Esophagus muscularis mucosa (tissue), 4 donors: ENCODE data around the gene LRRC53. TPM values are rescaled to one million over a fixed set of nuclear protein-coding genes. Genes with fewer than 3 reads are reported as not detected.

Experiments
- DNase-seq: peaks from one replicate; pipeline ENCODE4 v3.0.0-alpha.2; 2017; ENCODE audit errors: extremely low spot score
- H3K27ac ChIP-seq, 4 donors: fragments of 200-600 bp; sonication (generic); replicated peaks in 1 of 4; 1 replicate in 3 of 4; 2 replicates in 1 of 4; pipeline ENCODE4 v1.5.1; 2016 to 2019; ENCODE audit warnings: mild to moderate bottlenecking in 1 of 4
- H3K27me3 ChIP-seq, 4 donors: fragments of 200-600 bp; sonication (generic); one replicate each; pipeline versions ENCODE4 v1.5.1 to v1.6.0; 2016 to 2019
- H3K36me3 ChIP-seq, 4 donors: fragments of 200-600 bp; sonication (generic); one replicate each; pipeline ENCODE4 v1.5.1; 2016 to 2019
- H3K4me1 ChIP-seq, 4 donors: fragments of 200-600 bp; sonication (generic); one replicate each; pipeline ENCODE4 v1.5.1; 2016 to 2019
- H3K4me3 ChIP-seq, 4 donors: fragments of 200-600 bp; sonication (generic); 1 replicate in 2 of 4; 2 replicates in 2 of 4; pipeline ENCODE4 v1.5.1; 2016 to 2019; ENCODE audit warnings: mild to moderate bottlenecking in 4 of 4, moderate library complexity in 1 of 4
- H3K9me3 ChIP-seq, 4 donors: fragments of 200-600 bp; sonication (generic); 1 replicate in 3 of 4; 2 replicates in 1 of 4; pipeline ENCODE4 v1.5.1; 2016 to 2019
- EP300 ChIP-seq: sonication (generic); formaldehyde crosslinking; IDR thresholded peaks from one replicate; pipeline ENCODE4 v1.6.1; 2017; ENCODE audit warnings: antibody characterized with exemption
- POLR2A ChIP-seq: fragments of 450-650 bp; IDR thresholded peaks from one replicate; pipeline ENCODE4 v1.6.1; 2017; ENCODE audit warnings: antibody characterized with exemption, moderate library complexity, mild to moderate bottlenecking, low read depth
- POLR2AphosphoS5 ChIP-seq, 2 donors: sonication (generic); formaldehyde crosslinking; IDR thresholded peaks; one replicate each; pipeline ENCODE4 v1.6.1; 2017; ENCODE audit warnings: antibody characterized with exemption in 2 of 2
- WGBS: methylation state at CpG from one replicate; pipeline ENCODE4 v1.1.5; 2018; 5-methylcytosine and 5-hydroxymethylcytosine counted together
- intact Hi-C: fragments of 100-400 bp; cut with DNase I; formaldehyde crosslinking; loops from one replicate; pipeline ENCODE4 v1.15.1; 2023
- total RNA-seq, 4 donors: library from RNA; depleted of rRNA; stranded (reverse); fragments of >200 nt; gene quantifications; one replicate each; pipeline versions ENCODE4 v1.1.0 to v1.2.1, GENCODE V29; 2016
- TF ChIP-seq, protein P1 (sequence below), 3 experiments: fragments of 200-600 bp in 2 of 3; fragments of 450-650 bp in 1 of 3; sonication (generic) in 2 of 3; IDR thresholded peaks; one replicate each; pipeline ENCODE4 v1.5.1; 2017 to 2019; ENCODE audit warnings: antibody characterized with exemption in 3 of 3, mild to moderate bottlenecking in 2 of 3, moderate library complexity in 1 of 3

Gene LRRC53
- total RNA-seq, 4 donors from 2014 or later = under 0.01 TPM; not detected in 3

DNA sequence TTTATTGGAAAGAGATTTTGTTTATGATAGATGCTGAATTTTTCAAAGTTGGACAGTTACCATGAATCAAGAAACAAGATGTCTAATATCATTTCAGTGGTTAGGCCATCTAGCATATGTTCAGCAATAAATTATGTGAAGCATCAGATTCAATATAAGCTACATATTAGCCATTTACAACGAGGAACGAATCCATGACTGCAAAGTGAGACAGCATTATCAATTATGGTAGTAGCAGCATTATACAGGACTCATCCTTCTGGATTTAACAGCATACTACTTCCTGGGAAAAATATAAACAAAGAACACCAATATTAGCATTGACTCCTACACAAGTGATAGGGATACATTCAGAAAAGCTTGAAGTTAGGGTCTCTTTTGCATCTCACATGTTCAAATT is 59.1 kb downstream of the LRRC53 start:
- intact Hi-C loops = no loop called here
- H3K27me3 ChIP-seq = no peaks in the 10 kb centered on the region
- H3K36me3 ChIP-seq = no peaks in the 10 kb centered on the region
- no peaks in the 10 kb centered on the region for H3K4me1 ChIP-seq
- 63% methylated on average over 2 of the region's 2 CpGs for WGBS
- H3K27ac ChIP-seq = no peak overlapping the region
- no peaks in the 10 kb centered on the region for H3K9me3 ChIP-seq
- TF ChIP-seq, protein P1, sequence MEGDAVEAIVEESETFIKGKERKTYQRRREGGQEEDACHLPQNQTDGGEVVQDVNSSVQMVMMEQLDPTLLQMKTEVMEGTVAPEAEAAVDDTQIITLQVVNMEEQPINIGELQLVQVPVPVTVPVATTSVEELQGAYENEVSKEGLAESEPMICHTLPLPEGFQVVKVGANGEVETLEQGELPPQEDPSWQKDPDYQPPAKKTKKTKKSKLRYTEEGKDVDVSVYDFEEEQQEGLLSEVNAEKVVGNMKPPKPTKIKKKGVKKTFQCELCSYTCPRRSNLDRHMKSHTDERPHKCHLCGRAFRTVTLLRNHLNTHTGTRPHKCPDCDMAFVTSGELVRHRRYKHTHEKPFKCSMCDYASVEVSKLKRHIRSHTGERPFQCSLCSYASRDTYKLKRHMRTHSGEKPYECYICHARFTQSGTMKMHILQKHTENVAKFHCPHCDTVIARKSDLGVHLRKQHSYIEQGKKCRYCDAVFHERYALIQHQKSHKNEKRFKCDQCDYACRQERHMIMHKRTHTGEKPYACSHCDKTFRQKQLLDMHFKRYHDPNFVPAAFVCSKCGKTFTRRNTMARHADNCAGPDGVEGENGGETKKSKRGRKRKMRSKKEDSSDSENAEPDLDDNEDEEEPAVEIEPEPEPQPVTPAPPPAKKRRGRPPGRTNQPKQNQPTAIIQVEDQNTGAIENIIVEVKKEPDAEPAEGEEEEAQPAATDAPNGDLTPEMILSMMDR (IDR thresholded peaks at IDR 0.05) = no peak
- TF ChIP-seq EP300 (no peak), POLR2A (no peak), POLR2AphosphoS5 (IDR thresholded peaks at IDR 0.05) (no peak)
- H3K4me3 ChIP-seq = no peak overlapping the region
- no peak for DNase-seq

- TF ChIP-seq POLR2AphosphoS5 (IDR thresholded peaks at IDR 0.05) = no peak
- no peak for TF ChIP-seq EP300
- TF ChIP-seq POLR2A = no peak
- TF ChIP-seq, protein P1 (IDR thresholded peaks at IDR 0.05) = no peak
- Histone ChIP-seq H3K4me1 (no peaks in the 10 kb centered on the region), H3K9me3 (no peaks in the 10 kb centered on the region), H3K4me3 (no peak overlapping the region), H3K27me3 (no peaks in the 10 kb centered on the region), H3K36me3 (no peaks in the 10 kb centered on the region), H3K27ac (no peak overlapping the region)
- intact Hi-C loops = no loop called here
- WGBS = 81% methylated on average over 1 of the region's 1 CpG
- DNase-seq = no peak
Observed at GRCh38 chr1:74452035-74452434, 60.4 kb downstream of the LRRC53 start.

- no peak overlapping the region for H3K4me3 ChIP-seq
- H3K9me3 ChIP-seq = no peaks in the 10 kb centered on the region
- 78% methylated on average over 1 of the region's 1 CpG for WGBS
- no peaks in the 10 kb centered on the region for H3K36me3 ChIP-seq
- no peak for TF ChIP-seq EP300
- TF ChIP-seq POLR2AphosphoS5 (IDR thresholded peaks at IDR 0.05) = no peak
- no peak for TF ChIP-seq POLR2A
- TF ChIP-seq, protein P1 (IDR thresholded peaks at IDR 0.05) = no peak
- H3K27me3 ChIP-seq = no peaks in the 10 kb centered on the region
- no peak for DNase-seq
- peaks cover 0 to 7% (median 0%) of the 10 kb centered on the region in 4 donors for H3K4me1 ChIP-seq
- H3K27ac ChIP-seq = no peak overlapping the region
- intact Hi-C loops = no loop called here
Observed at GRCh38 chr1:74437035-74437434, 75.4 kb downstream of the LRRC53 start.

GRCh38 chr1:74436078-74436477 is 76.3 kb downstream of the LRRC53 start:
- no peak overlapping the region for H3K27ac ChIP-seq
- peaks cover 0 to 7% (median 0%) of the 10 kb centered on the region in 4 donors for H3K4me1 ChIP-seq
- intact Hi-C loops = no loop called here
- no peaks in the 10 kb centered on the region for H3K9me3 ChIP-seq
- no peaks in the 10 kb centered on the region for H3K36me3 ChIP-seq
- H3K4me3 ChIP-seq = no peak overlapping the region
- 94% methylated on average over 1 of the region's 1 CpG for whole genome bisulfite sequencing
- DNase-seq = no peak
- H3K27me3 ChIP-seq = no peaks in the 10 kb centered on the region
- TF ChIP-seq POLR2A (no peak), POLR2AphosphoS5 (IDR thresholded peaks at IDR 0.05) (no peak), EP300 (no peak)
- TF ChIP-seq, protein P1 (IDR thresholded peaks at IDR 0.05) = no peak

DNA sequence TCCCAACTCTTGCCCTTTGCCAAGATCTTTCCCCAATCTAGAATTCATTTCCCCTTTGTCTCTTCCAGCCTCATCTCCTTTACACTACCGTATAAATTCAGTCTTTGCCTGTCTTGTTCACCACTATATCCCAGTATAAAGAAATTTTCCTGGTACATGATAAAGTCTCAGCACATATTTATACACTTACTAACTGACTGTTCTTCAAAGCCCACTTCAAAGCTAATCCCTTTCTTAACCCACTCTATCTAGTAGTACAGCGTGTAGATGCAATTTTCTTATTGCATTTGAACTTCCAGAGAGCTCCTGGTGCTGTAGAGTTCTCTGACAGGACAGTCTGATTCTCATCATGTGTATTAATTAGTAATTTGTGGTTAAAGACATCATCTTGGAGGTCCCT is 78.1 kb downstream of the LRRC53 start:
- Histone ChIP-seq H3K27ac (no peak overlapping the region), H3K9me3 (no peaks in the 10 kb centered on the region), H3K36me3 (no peaks in the 10 kb centered on the region), H3K27me3 (no peaks in the 10 kb centered on the region), H3K4me1 (peaks cover 0 to 7% (median 0%) of the 10 kb centered on the region in 4 donors), H3K4me3 (no peak overlapping the region)
- DNase-seq = no peak
- TF ChIP-seq POLR2A = no peak
- TF ChIP-seq POLR2AphosphoS5 (IDR thresholded peaks at IDR 0.05) = no peak
- TF ChIP-seq, protein P1 (IDR thresholded peaks at IDR 0.05) = no peak
- TF ChIP-seq EP300 = no peak
- 80% methylated on average over 2 of the region's 2 CpGs for WGBS
- intact Hi-C loops = no loop called here
